Activated naive CD8-positive, alpha-beta T cell treated with anti-CD3 and anti-CD28 coated beads, Interleukin-2, amount 50 U/mL, for 16 hours (primary cell): ENCODE data around the gene VEGFB.

Experiments used
- DNase-seq: peaks from one replicate; pipeline ENCODE4 v3.0.0-alpha.2; 2020; ENCODE audit warnings: low read depth, low spot score

The VEGFB gene

DNA sequence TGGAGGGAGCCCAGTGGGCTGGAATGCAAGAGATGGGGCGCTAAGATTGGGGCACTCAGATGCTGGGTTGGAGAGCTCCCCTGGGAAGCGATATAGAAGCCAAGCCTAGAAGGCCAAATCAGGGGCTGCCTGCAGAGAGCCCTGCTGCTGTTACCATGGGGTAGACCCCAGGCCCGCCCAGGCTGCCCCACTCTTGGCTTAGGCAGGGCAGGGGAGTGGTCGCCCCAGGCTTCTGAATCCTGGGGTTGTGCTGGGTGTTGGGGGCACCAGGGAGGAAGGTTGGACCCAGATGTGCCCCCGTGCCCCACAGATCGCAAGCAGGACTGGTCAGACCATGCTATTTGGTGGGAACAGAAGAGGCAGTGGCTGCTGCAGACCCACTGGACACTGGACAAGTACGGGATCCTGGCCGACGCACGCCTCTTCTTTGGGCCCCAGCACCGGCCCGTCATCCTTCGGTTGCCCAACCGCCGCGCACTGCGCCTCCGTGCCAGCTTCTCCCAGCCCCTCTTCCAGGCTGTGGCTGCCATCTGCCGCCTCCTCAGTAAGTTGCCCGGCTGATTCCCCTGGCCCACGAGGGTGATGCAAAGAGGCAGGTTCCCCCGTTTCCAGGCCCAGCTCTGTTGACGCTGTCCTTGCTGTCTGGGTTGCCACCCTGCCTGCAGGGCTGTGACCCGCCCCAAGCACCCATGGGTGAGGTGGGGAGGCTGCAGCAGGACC lies 23.9 kb upstream of the VEGFB start:
- DNase-seq, result no peak

DNA sequence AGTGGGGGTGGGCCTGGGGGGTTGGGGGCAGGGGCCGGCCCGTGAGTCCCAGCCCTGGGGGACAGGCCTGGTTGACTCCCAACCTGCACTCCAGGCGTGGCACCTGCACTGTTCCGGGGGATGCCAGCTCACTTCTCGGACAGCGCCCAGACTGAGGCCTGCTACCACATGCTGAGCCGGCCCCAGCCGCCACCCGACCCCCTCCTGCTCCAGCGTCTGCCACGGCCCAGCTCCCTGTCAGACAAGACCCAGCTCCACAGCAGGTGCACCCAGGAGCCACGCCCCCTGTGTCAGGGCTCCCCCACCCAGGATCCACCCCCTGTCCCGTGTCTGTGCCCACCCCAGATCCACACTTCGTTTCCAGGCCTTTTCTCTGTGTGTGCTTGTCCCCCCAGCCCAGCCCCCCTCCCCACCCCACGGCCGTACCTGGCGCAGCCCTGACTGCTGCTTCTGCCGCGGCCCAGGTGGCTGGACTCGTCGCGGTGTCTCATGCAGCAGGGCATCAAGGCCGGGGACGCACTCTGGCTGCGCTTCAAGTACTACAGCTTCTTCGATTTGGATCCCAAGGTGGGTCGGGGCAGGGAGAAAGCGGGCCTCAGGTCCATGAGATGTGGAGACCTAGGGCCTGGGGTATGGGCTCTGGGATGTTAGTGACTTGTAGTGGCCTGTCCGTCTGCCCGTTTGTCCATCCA lies 23.1 kb upstream of the VEGFB start:
- no peak for DNase-seq

DNA sequence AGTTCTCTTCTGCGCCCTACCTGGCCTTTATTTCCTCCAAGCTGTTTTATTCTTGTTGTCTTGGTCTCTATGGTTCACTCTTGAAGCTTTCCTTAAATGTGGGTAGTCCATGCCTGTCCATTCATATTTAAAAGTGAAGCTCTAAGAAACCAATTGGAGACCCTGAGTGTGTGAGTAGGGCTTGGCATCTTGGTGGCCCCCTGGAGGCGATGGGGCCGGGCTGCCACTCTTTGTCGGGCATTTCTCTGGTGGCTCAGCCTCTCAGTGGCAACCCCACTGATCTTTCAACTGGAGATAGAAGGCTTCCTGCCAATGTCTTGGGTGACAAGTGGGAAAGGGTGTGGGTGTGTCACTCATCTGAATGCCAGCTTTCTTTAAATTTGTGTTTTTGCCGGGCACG lies 17.5 kb upstream of the VEGFB start:
- DNase-seq, result no peak

DNA sequence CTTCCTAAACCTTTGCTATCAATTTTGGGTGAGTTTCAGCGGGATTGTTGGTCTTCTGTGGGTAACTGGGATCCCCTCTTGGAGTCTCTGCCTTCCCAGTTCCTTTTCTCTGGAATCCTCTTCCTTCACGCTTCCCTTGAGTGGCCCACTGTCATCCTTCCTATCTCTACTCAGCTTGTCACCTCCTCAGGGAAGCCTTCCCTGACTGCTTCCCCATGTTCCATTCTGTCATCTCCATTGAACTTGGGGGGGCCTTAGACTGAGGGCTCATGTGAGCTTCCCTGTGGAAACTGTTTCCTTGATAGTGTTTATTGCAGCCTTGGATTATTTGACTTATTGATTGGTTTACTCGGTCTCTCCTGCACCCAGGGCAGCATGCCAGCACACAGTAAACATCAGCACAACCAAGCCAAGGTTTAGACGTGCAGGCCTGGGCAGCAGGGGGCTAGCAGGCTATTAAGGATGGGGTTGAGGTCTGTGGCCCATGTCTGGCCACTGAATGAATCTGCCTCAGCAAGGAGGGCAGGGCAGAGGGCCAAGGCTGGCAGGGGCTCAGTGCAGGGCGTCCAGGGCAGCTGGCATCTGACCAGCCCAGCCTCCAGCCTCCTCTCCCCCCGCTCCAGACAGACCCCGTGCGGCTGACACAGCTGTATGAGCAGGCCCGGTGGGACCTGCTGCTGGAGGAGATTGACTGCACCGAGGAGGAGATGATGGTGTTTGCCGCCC lies 15.6 kb upstream of the VEGFB start:
- no peak for DNase-seq

DNA sequence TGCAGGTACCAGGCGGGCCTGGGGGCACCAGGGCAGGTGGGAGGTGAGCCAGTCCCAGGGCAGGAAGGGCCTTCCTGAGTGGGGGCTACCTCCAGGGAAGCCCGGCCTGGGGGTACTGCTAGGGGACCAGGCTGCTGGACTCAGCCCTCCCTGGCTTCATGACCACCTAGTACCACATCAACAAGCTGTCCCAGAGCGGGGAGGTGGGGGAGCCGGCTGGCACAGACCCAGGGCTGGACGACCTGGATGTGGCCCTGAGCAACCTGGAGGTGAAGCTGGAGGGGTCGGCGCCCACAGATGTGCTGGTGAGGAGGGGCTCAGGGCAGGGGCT lies 15.1 kb upstream of the VEGFB start:
- no peak for DNase-seq

DNA sequence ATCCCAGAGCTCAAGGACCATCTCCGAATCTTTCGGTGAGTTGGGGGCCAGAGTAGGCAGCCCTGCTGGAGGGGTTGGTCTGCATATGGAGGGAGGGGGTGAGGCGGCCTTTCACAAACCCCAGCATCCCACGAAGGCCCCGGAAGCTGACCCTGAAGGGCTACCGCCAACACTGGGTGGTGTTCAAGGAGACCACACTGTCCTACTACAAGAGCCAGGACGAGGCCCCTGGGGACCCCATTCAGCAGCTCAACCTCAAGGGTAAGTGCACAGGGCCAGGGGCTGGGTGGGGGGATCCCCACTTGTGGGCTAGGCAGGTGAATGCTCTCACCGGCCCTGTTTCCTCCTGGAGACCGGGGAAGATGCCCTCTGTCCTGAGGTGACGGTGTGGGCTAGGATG lies 14.6 kb upstream of the VEGFB start:
- DNase-seq, result no peak

DNA sequence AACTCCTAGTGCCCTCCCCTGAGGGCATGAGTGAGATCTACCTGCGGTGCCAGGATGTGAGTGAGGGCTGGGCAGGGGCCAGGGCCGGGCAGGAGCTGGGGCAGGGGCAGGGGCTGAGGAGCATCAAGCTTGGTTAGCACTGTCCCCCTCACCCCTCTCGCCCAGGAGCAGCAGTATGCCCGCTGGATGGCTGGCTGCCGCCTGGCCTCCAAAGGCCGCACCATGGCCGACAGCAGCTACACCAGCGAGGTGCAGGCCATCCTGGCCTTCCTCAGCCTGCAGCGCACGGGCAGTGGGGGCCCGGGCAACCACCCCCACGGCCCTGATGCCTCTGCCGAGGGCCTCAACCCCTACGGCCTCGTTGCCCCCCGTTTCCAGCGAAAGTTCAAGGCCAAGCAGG lies 14.1 kb upstream of the VEGFB start:
- DNase-seq, result no peak

DNA sequence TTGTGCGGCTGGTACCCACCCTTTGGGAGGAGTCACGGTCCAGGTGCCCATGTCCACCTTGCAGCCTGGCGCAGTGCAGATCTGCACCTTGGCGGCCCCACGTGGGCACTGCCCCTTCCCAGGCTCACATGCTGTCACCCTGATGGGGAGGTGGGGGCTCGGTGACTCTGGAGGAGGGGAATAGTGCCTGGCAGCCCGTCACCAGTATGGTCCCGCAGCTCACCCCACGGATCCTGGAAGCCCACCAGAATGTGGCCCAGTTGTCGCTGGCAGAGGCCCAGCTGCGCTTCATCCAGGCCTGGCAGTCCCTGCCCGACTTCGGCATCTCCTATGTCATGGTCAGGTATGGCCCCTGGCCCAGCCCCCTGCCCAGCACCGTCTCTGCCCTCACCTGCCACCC lies 13.6 kb upstream of the VEGFB start:
- no peak for DNase-seq

DNA sequence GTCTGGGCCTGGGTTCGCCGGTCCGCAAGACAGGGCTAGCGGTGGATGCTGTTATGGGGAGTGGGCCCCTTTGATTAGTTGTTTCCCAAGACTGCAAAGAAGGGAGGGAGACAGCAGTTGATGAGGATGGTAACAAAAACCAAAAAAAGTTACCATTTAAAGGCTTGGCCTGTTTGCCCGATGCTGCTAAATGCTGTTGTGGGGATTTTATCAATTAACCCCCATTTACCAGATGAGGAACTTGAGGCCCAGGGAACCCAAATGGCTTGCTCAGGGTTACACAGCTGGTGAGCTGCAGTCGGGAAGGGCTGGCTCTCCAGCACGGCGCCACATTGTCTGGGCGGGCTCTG lies 11.8 kb upstream of the VEGFB start:
- DNase-seq, result no peak

DNA sequence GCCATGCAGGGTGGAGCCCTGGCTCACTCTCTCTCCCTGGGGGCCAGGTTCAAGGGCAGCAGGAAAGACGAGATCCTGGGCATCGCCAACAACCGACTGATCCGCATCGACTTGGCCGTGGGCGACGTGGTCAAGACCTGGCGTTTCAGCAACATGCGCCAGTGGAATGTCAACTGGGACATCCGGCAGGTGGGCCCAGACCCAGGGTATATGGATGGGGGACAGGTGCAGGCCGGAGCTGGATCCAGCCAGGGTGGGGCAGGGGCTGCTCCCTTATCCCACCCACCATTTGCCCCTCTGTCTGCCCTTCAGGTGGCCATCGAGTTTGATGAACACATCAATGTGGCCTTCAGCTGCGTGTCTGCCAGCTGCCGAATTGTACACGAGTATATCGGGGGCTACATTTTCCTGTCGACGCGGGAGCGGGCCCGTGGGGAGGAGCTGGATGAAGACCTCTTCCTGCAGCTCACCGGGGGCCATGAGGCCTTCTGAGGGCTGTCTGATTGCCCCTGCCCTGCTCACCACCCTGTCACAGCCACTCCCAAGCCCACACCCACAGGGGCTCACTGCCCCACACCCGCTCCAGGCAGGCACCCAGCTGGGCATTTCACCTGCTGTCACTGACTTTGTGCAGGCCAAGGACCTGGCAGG lies 11.3 kb upstream of the VEGFB start:
- DNase-seq, result no peak

DNA sequence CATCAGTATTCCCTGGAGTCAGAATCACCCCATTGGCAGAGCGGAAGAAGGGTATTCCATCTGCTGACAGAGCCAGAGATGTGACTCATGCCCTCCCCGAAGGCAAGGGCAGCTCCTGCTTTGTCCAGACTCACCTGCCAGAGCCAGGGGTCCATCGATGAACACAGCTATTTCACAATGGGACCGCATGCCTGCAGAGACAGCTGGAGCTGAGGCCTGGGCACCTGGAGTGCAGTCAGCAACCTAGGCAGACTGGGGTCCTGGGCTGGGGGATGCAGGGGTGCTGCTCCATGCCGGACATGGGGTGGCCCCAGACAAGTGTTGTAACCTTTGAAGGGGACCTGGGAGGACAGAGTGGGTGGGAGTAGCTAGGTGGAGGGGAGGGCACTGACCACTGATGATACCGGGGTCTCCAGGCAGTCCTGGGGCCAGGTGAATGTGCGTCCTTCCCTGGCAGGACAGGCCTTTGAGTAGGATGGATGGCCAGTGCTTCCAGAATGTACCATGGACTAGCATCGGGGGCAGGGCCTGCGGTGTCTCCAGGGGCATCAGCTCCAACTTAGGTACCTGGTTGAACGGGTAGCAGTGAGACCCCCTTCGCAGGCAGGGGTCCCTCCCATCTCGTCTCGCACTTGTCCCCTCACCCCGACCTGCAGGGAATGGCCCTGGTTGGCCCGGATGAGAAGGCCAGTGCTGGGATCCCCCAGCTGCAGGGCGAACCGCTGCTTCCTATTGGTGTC lies 10.1 kb upstream of the VEGFB start:
- DNase-seq, result no peak

DNA sequence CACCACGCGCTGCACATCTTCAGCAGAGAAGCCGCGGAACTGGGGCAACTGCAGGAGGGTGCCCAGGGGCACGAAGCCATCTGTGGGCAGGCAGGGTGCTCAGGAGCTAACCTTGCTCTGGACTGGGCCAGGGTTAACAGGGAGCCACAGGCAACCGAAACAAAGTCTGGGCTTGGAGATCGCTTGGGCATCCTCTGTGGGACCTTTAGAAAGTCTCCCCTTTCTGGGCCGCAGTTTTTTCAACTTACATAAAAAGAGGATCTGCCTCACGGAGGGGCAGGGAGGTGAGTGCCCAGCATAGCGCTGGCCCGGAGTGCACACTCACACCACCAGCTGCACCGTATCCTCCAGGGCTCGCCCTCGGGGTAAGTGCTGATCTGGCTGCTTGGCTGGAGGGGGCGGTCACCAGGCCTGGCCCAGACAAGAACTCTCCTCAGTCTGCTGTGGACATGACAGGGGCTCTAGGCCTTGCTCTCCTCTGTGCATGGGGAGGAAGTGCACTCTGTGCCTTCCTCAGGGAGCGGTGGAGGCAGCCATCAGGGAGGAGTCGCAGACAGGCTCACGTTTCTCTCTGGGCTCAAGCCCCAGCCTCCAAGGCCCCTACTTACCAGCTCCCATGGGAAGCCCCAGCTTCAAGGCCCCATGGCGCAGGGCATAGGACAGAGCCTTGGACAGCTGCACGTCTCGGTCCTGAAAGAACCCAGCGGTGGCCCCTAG lies 9.3 kb upstream of the VEGFB start:
- no peak for DNase-seq

DNA sequence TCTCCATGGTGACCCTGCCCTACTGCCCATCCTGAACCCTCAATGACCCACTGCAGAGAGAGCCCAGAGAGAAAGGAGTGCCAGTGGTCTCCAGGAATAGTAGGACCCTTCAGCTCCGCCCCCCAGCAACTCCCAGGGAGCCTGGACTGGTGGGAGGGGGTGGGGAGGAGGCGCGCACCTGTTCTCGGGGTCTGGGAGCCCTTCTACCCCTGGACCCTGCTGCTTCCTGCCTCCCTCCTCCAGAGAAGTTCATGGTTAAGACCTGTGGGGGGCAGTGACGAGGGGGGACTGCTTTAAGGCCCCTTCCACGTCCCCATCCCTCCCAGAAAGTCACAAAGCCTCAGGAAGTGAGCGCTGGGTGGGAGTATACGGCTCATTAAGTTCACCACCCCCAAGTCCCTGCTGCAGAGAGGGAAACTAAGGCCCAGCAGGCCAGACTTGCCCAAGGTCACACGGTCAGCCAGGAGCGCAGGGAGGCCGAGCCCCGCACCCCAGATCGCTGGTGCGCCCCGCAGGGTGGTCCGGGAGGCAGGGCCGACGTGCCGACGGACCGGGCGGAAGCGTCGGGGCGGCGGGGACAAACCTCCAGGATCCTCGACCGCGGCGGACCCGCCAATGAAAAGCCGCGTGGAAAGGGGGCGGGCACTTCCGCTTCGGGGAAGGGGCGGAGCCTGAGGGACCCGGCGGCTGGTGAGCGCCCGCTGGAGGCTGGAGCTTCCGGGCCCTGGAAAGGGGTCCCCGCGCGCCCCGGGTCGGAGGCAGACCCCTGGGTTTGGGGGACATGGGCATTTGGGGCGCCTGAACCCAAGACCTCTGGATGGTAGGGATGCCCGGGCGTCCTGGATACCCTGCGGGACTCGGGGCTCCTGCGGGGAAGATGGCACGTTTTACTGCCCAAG lies 8.5 kb upstream of the VEGFB start, which contains the start of the genes NUDT22 and TRPT1:
Gene NUDT22, plus strand, starts transcription at position 667 of the 899 bp plus-strand sequence. CDS start 379 bp downstream, outside the sequence.
Gene TRPT1, minus strand, starts transcription at position 579 of the 899 bp plus-strand sequence. Its CDS starts 326 bp downstream, at position 253.
- peak; percentile 88 for DNase-seq

DNA sequence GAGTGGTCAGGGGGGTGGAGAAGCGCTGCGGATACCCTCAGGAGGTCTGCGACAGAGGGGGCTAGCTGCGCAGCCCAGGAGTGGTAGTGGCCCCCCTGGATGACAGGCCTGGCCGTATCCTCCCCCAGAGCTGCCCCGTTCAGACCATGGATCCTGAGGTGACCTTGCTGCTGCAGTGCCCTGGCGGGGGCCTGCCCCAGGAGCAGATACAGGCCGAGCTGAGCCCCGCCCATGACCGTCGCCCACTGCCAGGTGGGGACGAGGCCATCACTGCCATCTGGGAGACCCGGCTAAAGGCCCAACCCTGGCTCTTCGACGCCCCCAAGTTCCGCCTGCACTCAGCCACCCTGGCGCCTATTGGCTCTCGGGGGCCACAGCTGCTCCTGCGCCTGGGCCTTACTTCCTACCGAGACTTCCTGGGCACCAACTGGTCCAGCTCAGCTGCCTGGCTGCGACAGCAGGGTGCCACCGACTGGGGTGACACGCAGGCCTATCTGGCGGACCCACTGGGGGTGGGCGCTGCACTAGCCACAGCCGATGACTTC lies 7.8 kb upstream of the VEGFB start:
- DNase-seq, result no peak

DNA sequence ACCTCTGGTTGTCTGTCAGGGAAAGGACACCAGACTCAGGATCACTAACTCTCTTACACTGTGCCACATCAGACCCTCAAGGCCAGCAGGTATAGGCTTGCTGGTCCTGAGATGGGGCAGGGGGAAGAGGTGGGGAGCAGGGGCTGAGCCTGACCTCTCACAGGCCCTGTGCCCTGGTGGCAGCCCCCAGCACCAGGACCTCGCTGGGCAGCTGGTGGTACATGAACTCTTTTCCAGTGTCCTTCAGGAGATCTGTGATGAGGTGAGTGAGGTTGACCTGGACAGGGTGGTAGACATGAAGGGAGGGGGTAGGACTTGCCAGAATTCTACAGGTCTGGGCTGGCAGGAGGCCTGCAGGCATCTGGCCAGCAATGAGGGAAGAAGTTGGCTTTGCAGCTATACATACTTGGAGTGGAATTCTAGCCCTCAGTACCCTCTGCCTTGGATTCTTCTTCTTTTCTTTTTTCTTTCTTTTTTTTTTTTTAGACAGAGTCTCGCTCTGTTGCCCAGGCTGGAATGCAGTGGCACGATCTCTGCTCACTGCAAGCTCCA lies 6.9 kb upstream of the VEGFB start:
- DNase-seq, result no peak

DNA sequence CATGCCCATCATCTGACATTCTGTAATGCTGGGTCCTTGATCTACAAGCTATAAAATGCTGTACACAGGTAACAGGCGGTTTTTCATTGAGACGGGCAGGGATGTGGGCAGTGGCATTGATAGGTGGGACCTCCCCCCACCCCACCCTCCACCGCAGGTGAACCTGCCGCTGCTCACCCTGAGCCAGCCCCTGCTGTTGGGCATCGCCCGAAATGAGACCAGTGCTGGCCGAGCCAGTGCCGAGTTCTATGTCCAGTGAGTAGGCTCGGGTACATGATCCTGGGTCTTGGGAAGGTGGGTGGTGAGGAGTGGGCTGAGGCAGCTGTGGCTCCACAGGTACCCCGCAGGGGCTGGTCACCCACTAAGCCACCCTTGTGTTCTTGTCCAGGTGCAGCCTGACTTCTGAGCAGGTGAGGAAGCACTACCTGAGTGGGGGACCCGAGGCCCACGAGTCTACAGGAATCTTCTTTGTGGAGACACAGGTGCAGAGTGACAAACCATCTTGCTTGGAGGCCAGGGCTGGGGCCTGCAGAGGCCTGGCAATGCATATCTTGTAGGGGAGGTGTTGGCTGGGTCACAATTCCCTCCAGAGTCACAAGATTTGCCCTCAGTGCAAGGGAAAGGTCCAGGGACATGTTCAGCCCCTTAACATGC lies 5.2 kb upstream of the VEGFB start:
- no peak for DNase-seq

DNA sequence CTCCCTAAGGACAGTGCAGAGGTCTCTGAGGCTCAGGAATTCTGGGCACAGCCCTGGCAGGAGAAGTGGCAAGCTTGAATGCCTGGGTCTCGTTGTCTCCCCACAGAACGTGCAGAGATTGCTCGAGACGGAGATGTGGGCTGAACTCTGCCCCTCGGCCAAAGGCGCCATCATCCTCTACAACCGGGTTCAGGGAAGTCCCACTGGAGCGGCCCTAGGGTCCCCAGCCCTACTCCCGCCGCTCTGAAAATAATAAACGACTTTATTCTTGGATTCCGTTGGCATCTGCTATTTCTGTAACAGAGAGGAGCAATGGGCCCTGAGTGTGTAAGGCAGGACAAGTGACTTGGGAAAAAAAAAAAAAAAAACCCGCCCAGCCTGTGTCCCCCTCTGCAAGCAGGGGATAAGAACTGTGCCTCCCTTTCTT lies 4.6 kb upstream of the VEGFB start:
- no peak for DNase-seq

DNA sequence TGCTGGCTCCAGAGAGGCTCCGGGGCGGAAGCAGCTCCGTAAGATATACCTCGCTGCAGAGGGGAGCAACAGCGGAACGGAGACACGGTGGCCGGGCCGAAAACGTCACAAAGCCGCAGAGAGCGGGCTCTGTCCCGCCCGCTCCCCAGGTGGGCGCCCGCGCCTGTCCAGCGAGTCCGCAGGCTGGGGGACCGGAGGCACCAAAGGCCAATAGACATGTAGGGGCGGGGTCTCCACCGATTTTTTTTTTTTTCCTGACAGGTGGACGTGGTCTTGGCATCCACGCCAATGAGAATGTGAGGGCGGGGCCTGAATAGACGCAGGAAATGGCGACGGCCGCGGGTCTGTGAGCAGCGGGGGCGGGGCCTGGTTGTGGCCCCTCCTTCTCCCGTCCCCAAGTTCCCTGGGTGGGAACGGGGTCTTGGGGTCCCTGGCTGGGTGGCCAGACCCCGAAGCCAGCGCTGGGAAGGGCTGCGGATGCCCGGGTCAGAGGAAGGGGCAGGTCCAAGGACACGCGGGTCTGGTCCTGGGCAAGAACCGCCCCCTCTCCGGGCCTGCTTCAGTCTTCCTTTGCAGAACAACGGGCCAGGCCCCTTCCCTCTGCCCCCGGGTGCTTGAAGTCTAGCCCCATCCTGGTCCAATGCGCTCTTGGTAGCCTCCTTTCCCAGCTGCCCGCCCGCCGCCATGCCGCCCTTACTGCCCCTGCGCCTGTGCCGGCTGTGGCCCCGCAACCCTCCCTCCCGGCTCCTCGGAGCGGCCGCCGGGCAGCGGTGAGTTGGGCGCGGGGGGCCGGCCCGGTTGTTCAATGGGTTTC lies 4.0 kb upstream of the VEGFB start, which contains the start of gene DNAJC4:
Gene DNAJC4, plus strand, starts transcription at position 378 of the 814 bp plus-strand sequence. Its CDS starts 307 bp downstream, at position 685.
- DNase-seq, result peak; percentile 69
